Hindlimb muscle (tissue), 1 donor: Measurements from ENCODE around the gene SLC25A3. TPM values are rescaled to one million over a fixed set of nuclear protein-coding genes. Genes with fewer than 3 reads are reported as not detected.
"Not testable (repeated sequence)": the region's sequence is repeated elsewhere in the genome, so short reads cannot be mapped to it uniquely, and the experiment has no call there.

Experiments
- DNase-seq: peaks from one replicate; pipeline ENCODE4 v3.0.0-alpha.2; 2013
- polyA plus RNA-seq: library from polyadenylated mRNA; unstranded; fragments of 120-200 nt; gene quantifications from one replicate; pipeline ENCODE4 v1.2.1, GENCODE V29; 2013; ENCODE audit not compliant: insufficient read length

SLC25A3 gene
- polyA plus RNA-seq, 1 donor = 625 TPM

DNA sequence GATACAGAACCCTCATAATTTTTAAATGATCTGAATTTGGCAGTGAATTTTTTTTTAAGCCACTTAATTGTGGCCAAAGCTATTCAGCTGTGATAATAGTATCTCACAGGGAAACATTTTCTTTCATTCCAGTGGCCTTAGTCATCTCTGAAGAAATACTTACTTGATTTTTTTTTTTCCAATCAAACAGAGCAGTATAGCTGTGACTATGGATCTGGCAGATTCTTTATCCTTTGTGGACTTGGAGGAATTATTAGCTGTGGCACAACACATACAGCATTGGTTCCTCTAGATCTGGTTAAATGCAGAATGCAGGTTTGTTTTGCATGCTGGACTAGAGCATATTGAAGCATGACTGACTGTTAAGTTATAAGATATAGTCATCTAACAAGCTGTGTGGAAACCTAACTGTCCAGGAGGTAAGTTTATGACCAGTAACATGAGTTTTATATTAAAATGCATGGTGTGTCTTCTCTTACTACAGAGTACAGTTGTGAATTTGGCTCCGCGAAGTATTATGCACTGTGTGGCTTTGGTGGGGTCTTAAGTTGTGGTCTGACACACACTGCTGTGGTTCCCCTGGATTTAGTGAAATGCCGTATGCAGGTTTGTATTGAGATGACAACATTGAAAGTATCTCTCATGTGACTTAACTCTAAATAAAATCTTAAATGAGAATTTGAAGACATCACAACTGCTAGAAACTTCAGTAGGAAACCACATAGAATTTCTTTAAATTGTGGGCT, 1.9 kb downstream of the SLC25A3 start:
- no peak for DNase-seq

DNA sequence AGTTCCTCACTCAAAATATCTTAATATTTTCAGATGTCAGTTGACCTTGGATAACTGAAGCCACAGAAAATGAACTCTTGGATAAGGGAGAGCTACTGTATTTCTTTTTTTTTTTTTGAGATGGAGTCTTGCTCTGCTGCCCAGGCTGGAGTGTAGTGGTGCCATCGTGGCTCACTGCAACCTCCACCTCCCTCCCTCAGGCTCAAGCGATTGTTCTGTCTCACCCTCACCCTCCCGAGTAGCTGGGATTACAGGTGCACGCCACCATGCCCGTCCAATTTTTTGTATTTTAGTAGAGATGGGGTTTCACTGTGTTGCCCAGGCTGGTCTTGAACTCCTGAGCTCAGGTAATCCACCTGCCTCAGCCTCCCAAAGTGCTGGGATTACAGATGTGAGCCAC, 3.8 kb downstream of the SLC25A3 start:
- DNase-seq = not testable (repeated sequence)

DNA sequence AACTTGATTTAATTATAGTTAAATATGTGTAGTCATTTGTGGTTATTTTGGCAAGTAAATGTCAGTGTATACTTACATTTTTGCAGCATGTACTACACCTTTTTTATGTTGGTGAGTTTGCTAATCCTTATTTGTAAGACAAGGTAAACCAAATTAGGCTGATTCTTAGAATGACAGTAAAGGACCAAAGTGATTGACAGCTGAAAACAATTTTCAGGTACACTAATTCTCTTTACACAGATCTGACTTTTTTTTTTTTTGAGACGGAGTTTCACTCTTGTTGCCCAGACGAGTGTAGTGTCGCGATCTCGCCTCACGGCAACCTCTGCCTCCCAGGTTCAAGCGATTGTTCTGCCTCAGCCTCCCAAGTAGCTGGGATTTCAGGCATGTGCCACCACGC, 8.4 kb downstream of the SLC25A3 start:
- DNase-seq = no peak

GRCh38 chr12:98606359-98606988, 13.0 kb downstream of the SLC25A3 start:
- DNase-seq = no peak

DNA sequence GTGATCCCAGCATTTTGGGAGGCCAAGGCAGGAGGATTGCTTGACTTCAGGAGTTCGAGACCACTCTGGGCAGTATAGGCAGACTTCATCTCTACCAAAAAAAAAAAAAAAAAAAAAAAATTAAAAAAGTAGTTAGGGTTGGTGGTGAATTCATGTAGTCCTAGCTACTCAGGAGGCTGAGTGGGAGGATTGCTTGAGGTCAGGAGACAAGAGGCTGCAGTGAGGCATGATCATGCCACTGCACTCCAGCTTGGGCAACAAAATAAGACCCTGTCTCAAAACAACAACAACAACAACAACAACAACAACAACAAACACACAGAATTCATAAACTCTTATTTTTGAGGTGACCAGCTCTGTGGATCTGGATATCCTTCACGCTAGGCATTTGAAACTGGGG, 17.1 kb downstream of the SLC25A3 start:
- DNase-seq = no peak

DNA sequence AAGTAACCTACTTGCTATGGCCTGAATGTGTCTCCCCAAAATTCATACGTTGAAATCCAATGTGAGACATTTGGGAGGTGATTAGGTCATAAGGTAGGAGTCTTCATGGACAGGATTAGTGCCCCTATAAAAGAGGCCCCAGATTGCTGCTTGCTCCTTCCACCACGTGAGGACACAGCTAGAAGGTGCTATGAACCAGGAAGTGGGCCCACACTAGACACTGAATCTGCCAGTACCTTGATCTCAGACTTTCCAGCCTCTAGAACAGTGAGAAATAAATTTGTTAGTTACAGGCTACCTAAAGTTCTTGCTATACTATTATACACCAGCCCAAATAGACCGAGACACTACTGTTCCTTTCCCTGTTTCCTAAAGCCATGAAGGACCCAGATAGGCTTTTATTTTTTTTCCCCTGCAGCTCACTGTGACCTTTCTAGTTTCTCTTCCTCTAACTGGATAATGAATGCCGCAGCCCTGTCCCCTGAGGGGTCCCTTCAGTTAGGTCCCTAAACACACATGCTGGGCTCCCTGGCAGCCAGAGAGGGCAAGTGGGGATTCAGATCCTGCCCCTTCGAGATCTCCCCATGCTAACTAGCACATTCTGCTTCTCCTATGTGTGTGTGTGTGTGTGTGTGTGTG, 19.3 kb downstream of the SLC25A3 start:
- no peak for DNase-seq

- no peak for DNase-seq
Observed at GRCh38 chr12:98618952-98619351, 25.5 kb downstream of the SLC25A3 start.

DNA sequence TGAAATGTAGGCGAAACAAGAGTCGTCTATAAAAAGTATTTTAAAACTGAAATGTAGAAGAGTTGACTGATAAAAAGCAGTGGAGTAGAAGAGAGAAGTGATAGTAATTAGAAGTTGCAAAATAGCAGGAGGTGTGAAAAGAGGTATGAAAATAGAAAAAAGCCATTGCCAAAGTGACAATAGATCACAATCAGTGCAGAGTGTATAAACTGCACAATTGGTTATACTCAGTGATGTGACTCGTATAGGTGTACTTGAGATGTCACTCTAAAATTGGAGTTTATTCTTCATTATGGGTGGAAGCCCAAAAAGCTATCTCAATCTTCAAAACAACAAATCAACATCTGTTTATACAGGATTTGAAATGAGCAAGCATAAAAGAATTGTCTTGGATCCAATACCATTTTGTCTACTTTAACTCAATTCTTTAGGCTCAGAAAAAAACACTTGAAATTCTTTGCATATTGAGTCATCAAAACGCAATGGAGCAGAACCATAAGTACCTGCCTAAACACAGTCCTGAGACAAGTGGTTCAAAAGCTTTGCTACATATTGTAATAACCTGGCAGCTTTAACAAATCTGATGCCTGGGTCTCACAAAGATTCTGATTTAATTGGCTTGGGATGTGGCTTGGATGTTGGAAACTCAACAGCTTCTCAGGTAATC, 42.3 kb downstream of the SLC25A3 start:
- DNase-seq = no peak

DNA sequence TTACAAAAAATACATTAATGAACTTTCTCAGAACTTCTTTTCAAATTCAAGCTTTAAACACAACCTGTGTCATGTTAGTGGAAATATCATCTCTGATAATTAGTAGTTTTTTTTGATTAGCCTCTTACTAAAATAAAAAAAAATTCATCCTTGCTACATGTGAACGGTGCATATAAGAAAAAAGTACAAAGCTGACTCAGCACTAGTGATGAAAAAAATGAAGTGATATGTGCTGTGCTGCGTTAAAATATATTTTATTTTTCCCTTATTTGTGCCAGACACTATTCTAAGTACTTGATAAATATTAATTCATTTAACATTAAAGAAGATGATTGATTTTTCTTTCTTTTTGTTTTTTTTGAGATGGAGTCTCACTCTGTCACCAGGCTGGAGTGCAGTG, 43.6 kb downstream of the SLC25A3 start:
- DNase-seq = no peak

DNA sequence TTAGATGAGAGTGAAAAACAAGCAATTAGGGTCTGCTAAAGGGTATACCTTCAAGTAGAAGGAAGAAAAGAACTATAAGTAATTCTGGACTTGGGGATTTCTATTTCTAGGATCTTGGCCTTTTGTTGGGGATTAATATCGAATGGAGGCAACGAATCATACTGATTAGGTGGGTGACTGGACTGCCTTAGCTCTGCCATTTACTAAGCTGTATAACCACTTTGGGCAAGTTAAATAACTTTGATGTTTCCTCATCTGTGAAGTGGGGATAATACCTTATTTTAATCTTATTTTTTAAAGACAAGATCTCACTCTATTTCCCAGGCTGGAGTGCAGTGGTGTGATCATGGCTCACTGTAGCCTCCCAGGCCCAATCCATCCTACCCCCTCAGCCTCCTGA, 44.5 kb downstream of the SLC25A3 start:
- DNase-seq = no peak

DNA sequence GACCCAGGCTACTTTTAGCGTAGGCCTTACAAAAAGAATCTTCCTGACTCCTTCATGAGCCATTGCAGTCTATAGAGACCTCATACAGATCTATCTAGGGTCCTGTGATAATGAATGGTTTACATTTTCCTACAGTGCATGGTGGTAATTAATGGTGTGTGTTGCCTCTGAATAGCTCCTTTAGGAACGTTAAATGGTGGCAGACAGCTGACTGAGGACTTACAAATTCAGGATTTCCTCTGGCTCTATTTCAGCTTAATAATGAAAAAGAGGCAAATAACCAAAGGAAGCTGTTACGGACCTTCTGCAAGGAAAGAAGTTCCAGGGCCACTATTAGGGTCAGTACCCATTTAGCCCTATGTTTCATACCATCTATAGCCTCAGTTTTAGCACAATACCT, 46.0 kb downstream of the SLC25A3 start:
- DNase-seq = no peak

- DNase-seq = not testable (repeated sequence)
Observed at GRCh38 chr12:98642801-98643200, 49.3 kb downstream of the SLC25A3 start.

DNA sequence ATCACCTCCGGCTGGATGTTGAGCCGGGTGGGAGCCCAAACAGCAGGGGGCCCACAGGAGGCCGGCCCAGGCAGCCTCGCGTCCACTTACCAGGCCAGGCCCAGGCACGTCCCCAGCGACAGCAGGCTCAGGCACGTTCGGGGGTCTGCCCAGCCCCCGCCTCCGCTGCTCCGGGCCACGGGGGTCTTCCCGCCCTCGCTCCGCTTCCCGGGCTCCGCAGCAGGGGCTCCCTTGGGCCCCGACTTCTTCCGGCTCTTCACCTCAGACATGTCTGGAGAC, 50.9 kb downstream of the SLC25A3 start:
- no peak for DNase-seq

DNA sequence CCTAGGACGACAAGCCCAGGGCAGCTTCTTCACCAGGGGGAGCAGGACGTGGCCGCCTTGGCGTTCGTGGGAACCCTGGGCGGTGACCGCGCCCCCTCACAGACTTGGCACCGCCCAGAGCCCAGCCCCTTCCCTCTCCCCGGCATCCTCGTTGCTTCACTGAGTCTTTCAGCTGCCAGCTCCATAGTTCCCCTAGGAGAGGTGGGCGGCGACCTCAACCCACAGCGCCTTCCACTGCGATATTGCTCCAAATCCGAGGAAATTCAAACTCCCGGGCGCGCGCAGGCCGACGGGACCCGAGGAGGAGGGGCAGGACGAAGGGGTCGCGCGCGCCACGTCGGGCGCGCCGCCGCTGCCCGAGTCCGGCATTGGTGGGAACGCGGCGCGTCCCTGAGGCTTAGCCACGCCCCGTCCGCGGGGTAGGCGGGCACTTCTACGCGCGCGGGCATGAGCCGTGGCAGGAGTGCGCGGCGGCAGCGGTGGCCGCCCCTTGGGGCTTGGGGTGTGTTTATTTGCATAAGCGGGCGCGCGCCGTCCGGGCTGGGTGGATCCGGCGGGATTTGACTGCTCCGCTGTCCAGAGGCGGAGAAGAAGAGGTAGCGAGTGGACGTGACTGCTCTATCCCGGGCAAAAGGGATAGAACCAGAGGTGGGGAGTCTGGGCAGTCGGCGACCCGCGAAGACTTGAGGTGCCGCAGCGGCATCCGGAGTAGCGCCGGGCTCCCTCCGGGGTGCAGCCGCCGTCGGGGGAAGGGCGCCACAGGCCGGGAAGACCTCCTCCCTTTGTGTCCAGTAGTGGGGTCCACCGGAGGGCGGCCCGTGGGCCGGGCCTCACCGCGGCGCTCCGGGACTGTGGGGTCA, 51.5 kb downstream of the SLC25A3 start, which contains the start of the genes APAF1 and IKBIP:
TSS of gene APAF1 (plus strand) at position 579 of the 860 bp plus-strand sequence. CDS start 3,070 bp downstream, outside the sequence.
TSS of gene IKBIP (minus strand) at position 77 of the 860 bp plus-strand sequence. CDS start 87 bp downstream, outside the sequence.
- DNase-seq = peak; percentile 98

- no peak for DNase-seq
Observed at GRCh38 chr12:98645572-98646067, 52.1 kb downstream of the SLC25A3 start.

DNA sequence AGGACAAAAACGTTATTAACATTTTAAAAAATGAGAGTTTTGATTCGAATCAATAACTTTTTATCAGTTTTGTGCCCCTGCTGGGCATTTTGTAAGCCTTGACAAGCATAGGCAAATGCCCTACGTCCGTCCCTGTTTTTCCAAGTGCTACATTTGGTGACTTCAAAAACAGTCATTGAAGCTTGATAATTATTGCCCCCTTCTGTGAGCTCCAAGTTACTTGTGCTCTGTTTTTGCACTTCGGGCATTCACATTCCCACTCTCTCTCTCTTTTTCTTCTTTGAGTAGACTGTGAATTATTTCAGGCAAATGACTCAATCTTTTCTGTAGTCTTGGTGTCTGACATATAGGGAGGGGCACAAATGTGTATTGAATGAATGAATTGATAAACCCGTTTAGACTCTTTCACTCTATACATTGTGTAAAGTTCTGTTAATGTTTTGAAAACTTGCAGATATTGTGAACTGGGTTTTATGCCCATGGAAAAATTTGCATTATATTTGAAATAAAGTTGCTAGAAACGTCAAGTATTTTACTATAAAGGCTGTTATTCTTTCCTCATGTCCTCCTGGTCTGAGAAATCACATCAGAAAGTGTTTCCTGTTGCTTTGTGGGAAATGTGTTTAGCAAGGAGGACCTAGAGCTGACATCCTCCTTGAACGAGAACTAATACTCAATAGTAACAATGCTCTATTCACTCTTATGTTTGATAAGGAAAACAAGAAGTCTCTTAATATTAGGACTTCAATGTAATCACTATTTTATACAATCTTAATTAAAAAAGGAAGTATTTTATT, 53.0 kb downstream of the SLC25A3 start:
- no peak for DNase-seq

- DNase-seq = no peak
Observed at GRCh38 chr12:98651328-98651727, 57.8 kb downstream of the SLC25A3 start.

- DNase-seq = peak; percentile 49
Observed at GRCh38 chr12:98653866-98654493, 60.5 kb downstream of the SLC25A3 start.
